ENCODE measurements around the gene HDAC9.

DNA sequence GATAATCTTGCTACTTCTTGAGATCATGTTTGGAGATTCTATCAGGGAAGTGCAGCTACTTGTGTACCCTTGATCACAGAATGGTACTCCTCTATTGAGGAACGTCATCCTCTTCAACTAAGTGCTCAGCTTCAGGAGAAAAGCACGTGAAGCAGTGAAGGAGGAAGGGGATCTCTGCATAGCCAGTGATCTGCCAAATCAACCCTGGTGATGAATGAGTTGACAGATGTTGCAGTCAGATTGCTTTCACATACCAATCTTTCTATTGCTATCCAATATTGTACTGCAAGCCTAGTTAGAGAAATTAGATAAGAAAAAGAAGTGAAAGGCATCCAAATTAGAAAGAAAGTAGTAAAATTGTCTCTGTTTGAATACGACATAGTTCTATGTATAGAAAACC lies 312.5 kb downstream of the HDAC9 start:
- TF ChIP-seq, protein P1, sequence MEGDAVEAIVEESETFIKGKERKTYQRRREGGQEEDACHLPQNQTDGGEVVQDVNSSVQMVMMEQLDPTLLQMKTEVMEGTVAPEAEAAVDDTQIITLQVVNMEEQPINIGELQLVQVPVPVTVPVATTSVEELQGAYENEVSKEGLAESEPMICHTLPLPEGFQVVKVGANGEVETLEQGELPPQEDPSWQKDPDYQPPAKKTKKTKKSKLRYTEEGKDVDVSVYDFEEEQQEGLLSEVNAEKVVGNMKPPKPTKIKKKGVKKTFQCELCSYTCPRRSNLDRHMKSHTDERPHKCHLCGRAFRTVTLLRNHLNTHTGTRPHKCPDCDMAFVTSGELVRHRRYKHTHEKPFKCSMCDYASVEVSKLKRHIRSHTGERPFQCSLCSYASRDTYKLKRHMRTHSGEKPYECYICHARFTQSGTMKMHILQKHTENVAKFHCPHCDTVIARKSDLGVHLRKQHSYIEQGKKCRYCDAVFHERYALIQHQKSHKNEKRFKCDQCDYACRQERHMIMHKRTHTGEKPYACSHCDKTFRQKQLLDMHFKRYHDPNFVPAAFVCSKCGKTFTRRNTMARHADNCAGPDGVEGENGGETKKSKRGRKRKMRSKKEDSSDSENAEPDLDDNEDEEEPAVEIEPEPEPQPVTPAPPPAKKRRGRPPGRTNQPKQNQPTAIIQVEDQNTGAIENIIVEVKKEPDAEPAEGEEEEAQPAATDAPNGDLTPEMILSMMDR (IDR thresholded peaks at IDR 0.05): no peak
- no peak for TF ChIP-seq POLR2A (IDR thresholded peaks at IDR 0.05)
- no peak for TF ChIP-seq POLR2AphosphoS5 (IDR thresholded peaks at IDR 0.05)
